ENCODE data around the gene ZNF365.
"Not testable (repeated sequence)": the region's sequence is repeated elsewhere in the genome, so short reads cannot be mapped to it uniquely, and the experiment has no call there.

Gene ZNF365

GRCh38 chr10:62378877-62379276 lies 4.7 kb downstream of the ZNF365 start:
- DNase-seq: not testable (repeated sequence)

DNA sequence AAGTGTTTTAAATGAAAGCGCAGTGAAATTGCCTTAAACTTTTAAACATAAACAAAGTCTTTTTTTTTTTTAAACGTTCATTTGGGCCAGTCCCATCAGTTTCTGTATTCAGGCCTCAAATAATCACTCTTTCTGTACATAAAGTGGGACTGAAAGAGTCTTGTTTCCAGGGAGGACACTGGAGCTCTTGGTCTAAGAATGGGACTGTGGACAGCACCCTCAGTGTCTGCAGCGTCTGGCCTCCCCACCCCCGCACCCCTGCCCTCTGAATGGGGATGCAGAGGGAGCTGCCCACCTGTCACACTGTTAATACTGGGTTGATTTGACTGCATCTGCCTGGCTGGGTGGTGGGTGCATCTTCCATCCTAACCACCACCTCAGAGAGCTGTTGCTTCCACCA lies 5.2 kb downstream of the ZNF365 start:
- no peak for DNase-seq

- peak; percentile 70 for DNase-seq
Observed at GRCh38 chr10:62380016-62380415, 5.8 kb downstream of the ZNF365 start.

DNA sequence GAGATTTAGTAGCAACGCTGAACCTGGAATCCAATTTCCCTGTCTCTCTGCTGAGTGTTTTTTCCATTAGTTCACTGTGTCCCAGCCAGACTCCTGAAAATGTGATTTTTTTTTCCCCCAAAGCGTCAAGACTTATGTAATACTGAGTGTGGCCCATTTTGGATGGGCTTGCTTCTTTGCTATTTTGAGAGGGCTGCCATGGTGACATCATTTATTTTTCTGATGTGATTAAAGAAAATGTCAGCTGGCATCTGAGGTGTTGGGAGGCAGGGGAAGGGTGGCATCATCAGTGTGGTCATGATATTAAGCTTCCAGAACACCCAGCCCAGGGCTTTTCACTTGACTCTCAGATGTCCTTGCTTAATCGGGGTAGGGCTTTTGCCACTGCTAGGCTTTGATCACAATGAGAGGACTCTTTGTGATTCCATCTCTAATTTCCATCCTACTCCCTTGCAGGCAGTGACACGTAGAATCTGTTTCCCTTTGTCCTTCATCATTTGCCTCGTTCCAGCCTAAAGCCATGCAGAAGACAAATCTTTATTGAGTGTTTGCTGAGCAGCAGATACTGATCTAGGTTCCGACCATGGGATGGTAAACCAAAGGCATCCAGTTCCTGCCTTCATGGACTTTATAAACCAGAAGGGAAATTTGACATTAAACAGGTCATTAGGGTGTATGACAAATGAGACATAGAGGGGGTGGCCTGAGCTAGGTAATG lies 7.4 kb downstream of the ZNF365 start:
- no peak for DNase-seq

GRCh38 chr10:62382831-62383230 lies 8.7 kb downstream of the ZNF365 start:
- no peak for DNase-seq

DNA sequence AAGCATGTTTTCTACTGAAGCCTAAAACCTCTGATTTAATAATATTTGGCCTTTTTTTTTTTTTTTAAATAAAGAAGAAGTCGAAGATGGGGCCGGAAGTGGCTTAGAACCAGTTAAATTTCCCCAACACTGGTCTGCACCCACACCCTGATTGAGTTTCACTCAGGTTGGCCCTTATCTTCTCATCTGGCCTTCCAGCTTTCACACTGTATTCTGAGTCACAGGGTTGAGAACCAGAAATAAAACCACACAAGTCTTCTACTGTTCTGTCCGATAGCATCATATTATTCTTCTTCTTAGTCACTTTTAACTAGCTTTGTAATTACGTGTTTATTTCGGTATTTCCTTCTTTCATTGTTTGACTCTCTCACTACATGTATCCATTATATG lies 9.9 kb downstream of the ZNF365 start:
- DNase-seq: no peak

- no peak for DNase-seq
Observed at GRCh38 chr10:62384447-62385081, 10.4 kb downstream of the ZNF365 start.

DNA sequence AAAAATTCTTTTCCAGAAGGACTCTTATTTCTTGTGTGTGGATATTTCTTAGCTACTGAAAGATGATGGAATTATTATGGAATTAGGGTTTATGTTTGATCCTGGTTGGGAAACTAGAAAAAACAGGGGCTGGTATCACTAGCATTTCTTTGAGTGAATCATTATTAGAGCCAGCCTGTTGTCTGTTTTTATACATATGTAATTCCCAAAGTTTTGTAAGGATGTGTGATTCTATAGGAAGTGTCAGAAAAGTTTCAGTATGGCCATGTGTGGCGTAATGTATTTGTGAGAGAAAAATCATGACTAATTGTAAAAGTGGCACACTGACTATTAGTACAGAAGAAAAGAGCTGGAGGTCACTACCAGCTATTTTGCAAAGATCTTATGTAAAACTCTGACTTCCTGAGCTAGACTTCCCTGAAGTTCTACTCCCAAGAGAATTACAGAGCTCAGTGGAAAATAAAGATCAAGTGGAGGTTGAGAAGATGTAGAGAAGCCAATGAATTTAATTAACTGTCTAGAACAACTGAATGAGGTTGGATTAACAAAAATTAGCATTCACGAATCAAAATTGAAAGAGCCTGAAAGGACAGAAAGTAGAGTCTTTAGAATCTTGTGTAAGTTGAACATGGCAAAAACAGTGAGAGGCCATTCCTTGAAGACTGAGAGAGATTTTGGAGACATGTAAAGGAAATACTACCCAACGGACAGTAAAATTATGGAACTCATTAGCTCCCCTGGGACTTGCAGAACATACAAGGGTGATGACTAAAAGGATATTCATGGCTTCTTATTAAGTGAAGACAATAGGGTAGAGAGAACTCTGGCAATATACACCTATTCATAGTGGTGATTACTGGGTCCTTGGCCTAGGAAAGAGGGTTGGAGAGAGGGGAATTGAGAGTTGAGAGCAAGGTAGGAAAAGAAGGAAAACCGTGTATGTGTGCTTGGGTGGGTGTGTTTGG lies 12.5 kb downstream of the ZNF365 start:
- DNase-seq: no peak

DNA sequence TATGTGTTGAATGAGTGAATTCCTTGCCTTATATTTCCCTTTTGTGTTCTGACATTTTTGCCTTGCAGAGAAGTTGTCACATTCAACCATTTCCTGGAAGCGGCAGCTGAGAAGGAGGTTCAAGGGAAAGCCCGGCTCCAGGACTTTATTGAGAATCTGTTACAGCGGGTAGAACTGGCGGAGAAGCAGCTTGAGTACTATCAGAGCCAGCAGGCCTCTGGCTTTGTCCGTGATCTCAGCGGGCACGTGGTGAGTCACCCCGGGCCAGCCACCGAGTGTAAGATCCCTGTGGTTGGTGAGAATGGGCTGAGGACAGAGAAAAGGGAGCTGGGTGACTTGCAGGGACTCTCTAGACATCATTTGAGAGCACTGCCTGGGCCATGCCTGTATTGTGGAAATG lies 14.2 kb downstream of the ZNF365 start:
- no peak for DNase-seq

DNA sequence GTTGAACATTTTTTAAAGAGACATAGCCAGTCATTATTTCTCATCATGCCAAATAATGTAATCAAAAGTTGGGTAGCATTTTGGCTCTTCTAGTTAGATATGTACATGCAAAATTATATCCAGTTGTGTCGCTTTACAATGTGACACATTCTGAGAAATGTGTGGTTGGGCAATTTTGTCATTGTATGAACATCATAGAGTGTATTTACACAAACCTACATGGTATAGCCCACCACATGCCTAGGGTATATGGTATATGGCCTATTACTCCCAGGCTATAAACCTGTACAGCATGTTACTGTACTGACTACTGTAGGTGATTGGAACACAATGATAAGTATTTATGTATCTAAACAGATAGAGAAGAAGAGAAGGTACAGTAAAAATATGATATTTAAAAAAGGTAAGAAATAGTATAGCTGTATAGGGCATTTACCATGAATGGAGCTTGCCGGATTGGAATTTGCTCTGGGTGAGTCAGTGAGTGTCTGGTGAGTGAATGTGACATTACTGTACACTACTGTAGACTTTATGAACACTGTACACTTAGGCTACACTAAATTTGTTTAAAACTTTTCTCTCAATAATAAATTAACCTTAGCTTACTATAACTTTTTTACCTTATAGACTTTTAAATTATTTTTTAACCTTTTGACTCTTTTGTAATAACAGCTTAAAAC lies 16.5 kb downstream of the ZNF365 start:
- no peak for DNase-seq

- no peak for DNase-seq
Observed at GRCh38 chr10:62393237-62393636, 19.1 kb downstream of the ZNF365 start.

GRCh38 chr10:62394556-62395018 lies 20.4 kb downstream of the ZNF365 start:
- no peak for DNase-seq

DNA sequence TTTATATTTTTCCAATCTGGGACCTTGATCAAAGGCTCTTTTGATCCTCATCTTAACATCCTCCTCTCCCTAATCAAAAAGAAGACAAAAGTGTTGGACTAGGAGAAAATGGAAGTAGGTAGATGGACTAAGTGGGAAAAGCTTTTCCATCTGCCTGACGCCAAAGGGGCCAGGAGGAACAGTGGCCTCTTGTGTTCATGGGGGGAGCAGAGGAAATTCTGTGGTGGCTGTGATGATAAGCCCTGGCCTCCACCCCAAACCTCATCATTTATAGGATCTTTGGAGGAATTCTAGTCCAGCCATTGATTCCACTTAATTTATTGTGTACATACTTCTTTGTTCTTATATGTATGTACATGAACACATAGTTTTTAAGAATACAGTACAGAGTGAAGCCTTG lies 21.7 kb downstream of the ZNF365 start:
- DNase-seq: no peak

DNA sequence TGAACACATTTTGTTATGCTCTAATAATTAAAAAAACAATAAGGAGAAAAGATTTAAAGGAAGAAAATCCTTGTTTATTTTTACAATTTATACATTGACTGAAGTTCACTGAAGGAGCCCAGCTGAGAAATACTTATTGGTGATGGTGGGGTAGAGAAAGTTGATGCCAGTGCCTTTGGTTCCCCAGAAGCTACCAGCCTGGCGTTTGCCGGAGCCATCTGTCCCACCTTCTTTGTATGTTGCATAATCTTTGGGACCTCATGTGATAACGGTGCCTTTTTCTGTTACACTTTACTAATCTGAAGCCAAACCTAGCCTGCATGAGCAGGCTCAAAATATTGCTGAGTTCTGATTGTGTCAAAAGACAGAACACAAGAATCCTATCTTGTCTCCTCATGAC lies 22.7 kb downstream of the ZNF365 start:
- no peak for DNase-seq

- DNase-seq: no peak
Observed at GRCh38 chr10:62399211-62399610, 25.0 kb downstream of the ZNF365 start.

DNA sequence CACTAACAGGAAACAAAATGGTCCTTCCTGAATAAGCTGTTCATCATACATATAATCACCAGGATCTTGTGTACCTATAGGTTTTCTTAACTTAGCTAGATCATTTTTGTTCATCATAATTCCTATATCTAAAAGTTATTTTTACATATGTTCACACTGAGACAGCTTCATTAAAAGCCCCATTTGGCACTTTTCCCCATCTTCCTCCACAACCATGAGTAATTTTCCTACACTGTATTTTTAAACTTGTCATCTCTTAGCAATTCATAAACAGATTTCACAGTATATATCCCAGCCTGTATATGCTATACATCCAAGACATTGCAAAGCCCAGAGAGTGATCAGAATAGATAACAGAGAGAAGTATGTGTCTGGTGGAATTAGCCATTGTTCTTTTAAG lies 28.3 kb downstream of the ZNF365 start:
- no peak for DNase-seq

DNA sequence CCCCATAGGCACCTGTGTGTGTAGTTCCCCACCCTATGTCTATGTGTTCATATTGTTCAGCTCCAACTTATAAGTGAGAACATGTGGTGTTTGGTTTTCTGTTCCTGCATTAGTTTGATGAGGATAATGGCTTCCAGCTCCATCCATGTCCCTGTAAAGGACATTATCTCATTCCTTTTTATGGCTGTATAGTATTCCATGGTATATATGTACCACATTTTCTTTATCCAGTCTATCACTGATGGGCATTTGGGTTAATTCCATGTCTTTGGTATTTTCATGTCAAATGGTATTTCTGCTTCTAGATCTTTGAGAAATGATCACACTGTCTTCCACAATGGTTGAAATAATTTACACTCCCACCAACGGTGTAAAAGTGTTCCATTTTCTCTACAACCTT lies 36.4 kb downstream of the ZNF365 start:
- not testable (repeated sequence) for DNase-seq

DNA sequence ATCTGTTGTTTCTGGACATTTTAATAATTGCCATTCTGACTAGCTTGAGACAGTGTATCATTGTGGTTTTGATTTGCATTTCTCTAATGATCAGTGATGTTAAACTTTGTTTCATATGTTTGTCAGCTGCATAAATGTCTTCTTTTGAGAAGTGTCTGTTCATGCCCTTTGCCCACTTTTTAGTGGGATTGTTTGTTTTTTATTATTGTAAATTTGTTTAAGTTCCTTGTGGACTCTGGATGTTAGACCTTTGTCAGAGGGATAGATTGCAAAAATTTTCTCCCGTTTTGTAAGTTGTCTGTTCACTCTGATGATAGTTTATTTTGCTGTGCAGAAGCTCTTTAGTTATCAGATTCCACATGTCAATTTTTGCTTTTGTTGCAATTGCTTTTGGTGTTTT lies 36.8 kb downstream of the ZNF365 start:
- DNase-seq: not testable (repeated sequence)

DNA sequence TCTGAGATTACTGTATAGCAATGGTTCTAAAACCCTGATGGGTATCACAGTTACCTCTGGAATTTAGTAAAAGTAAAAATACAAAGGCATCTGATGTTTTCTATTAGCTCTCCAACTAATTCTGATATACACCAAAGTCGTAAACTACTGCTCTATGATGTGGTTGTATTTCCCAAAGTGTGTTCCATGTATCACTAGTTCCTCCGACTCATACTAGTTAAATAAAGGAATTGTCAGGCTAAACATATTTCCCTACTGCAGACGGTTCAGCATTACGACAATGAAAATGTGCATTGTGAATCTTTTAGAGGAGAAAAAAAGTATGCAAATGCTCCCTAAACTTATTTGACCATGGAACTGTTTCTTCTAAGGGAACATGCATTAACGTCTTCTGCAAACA lies 38.9 kb downstream of the ZNF365 start:
- no peak for DNase-seq

DNA sequence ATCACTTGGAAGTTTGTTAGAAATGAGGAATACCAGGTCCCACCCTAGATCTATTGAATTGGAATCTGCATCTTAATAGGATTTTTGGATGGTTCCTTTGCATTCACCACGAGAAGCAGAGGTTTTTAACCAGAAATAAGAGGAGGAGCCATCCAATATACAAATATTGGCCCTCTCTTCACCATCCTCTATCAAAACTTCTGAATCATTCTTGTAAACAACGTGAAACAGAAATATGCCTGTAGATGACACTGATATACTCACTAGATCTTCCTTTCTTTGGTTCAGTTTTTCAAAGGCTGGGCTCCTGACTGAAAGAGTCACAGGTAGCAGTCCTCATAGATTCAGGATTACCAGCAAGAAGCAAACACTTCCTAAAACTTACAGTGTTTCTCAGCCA lies 39.5 kb downstream of the ZNF365 start:
- no peak for DNase-seq

DNA sequence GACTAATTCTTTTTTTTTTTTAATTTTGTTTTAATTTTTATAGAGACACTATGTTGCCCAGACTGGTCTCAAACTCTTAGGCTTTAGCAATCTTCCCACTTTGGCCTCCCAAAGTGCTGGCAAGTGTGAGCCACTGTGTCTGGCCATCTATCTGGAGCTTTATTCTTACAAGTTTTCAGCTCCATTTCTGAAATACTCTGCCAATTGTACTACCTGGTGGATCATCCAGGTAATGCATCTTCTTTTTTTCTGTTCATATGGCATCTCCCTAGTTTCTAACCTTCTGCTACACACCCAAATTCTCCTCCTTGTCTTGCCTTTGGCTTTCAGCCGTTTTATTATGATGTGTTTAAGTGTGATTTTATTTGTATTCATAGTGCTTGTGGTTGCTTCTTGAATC lies 40.2 kb downstream of the ZNF365 start:
- no peak for DNase-seq

DNA sequence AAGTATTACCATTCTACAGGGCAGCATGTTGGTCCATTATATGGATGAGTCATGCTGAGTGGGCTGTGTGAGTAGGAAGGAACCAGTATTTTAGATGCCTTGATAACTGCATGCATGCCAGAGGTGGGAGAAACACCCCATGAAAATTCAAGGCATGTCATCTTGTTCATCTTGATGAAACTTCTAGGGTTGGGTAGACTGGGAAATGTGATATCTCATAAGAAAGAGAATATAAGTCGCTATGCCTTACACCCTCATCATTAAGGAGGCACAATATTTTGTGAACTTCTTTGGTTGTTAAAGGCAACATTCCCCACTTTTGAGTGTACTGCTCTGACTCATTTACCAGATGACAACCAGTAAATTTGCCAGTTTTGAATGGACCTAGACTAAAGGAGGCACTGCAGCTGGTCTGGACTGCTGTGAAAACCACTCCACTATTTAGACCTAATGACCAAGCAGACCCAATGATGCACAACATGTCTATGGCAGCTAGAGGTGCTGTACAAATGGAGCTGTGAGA lies 48.0 kb downstream of the ZNF365 start:
- peak; percentile 65 for DNase-seq

- DNase-seq: no peak
Observed at GRCh38 chr10:62424026-62424425, 49.9 kb downstream of the ZNF365 start.
